K562 (cell line): ENCODE measurements around the gene SLC25A20. TPM values are rescaled to one million over a fixed set of nuclear protein-coding genes. Genes with fewer than 3 reads are reported as not detected.

Experiments
- ARID2 ChIP-seq: fragments of 450-650 bp; IDR thresholded peaks from 2 replicates; pipeline ENCODE4 v1.6.1; 2017; ENCODE audit warnings: antibody characterized with exemption, mild to moderate bottlenecking
- CBX5 ChIP-seq: IDR thresholded peaks from 2 replicates; pipeline ENCODE4 v1.6.1; 2014; ENCODE audit warnings: low read depth, borderline replicate concordance
- EP300 ChIP-seq: IDR thresholded peaks from 2 replicates; pipeline ENCODE4 v1.6.1; 2012; ENCODE audit warnings: low read length, improper control_type of control experiment
- EWSR1 ChIP-seq: fragments of 450-650 bp; IDR thresholded peaks from 2 replicates; pipeline ENCODE4 v1.6.1; 2018; ENCODE audit warnings: borderline replicate concordance, mild to moderate bottlenecking, low read depth, moderate library complexity; ENCODE audit not compliant: partially characterized antibody
- HDGF ChIP-seq: fragments of 450-650 bp; IDR thresholded peaks from 2 replicates; pipeline ENCODE4 v1.6.1; 2016
- HNRNPK ChIP-seq: fragments of 200-400 bp; formaldehyde crosslinking; IDR thresholded peaks from one replicate; pipeline ENCODE4 v1.6.1; 2018; ENCODE audit warnings: mild to moderate bottlenecking, low read depth, low read length; ENCODE audit not compliant: poor library complexity, severe bottlenecking
- HNRNPL ChIP-seq: fragments of 200-400 bp; formaldehyde crosslinking; IDR thresholded peaks from 2 replicates; pipeline ENCODE4 v1.6.1; 2017; ENCODE audit warnings: low read depth, mild to moderate bottlenecking, low read length
- MLX ChIP-seq, 2 experiments: fragments of 450-650 bp in 1 of 2; sonication (generic) in 1 of 2; formaldehyde crosslinking; conservative IDR thresholded peaks; 2 replicates each; pipeline versions ENCODE4 v1.4.0 to v1.8.1; 2020 to 2022; ENCODE audit warnings: mild to moderate bottlenecking in 1 of 2, missing genetic modification reagents in 1 of 2
- NR2F6 ChIP-seq: fragments of 450-650 bp; formaldehyde crosslinking; IDR thresholded peaks from 2 replicates; pipeline ENCODE4 v1.4.0; 2020; ENCODE audit warnings: mild to moderate bottlenecking
- POLR3A ChIP-seq: IDR thresholded peaks from 2 replicates; pipeline ENCODE4 v1.6.1; 2011; ENCODE audit warnings: borderline replicate concordance, mild to moderate bottlenecking, moderate library complexity; ENCODE audit not compliant: insufficient read length, insufficient read depth; ENCODE audit errors: extremely low read depth
- RFX1 ChIP-seq: fragments of 450-650 bp; IDR thresholded peaks from 2 replicates; pipeline ENCODE4 v1.6.1; 2016; ENCODE audit warnings: mild to moderate bottlenecking, moderate library complexity
- YY1 ChIP-seq, 3 experiments: IDR thresholded peaks; 2 replicates each; pipeline ENCODE4 v1.6.1; 2011; ENCODE audit warnings: low read length in 2 of 3, mild to moderate bottlenecking in 2 of 3, moderate library complexity in 2 of 3, borderline replicate concordance in 1 of 3, control low read depth in 1 of 3, low read depth in 1 of 3; ENCODE audit not compliant: insufficient read depth in 3 of 3, insufficient replicate concordance in 2 of 3, control insufficient read depth in 1 of 3, insufficient read length in 1 of 3; ENCODE audit errors: extremely low read depth in 1 of 3
- ZNF347 ChIP-seq: fragments of 450-650 bp; formaldehyde crosslinking; IDR thresholded peaks from 2 replicates; pipeline ENCODE4 v1.4.0; 2020; ENCODE audit warnings: low read depth, mild to moderate bottlenecking, moderate library complexity
- ZNF445 ChIP-seq: fragments of 250-450 bp; sonication (Bioruptor Pico); IDR thresholded peaks from 2 replicates; pipeline ENCODE4 v1.4.0; 2020; ENCODE audit warnings: low read depth, mild to moderate bottlenecking, moderate library complexity
- ZNF551 ChIP-seq: fragments of 250-450 bp; sonication (Bioruptor Pico); IDR thresholded peaks from 2 replicates; pipeline ENCODE4 v1.5.0; 2021; ENCODE audit warnings: mild to moderate bottlenecking, moderate library complexity
- ZNF644 ChIP-seq: fragments of 200-800 bp; sonication (Bioruptor generic); IDR thresholded peaks from 2 replicates; pipeline ENCODE4 v1.6.1; 2016; ENCODE audit warnings: low read depth, missing genetic modification characterization, missing compliant biosample characterization
- ZNF766 ChIP-seq: fragments of 200-800 bp; sonication (Bioruptor generic); conservative IDR thresholded peaks from 2 replicates; pipeline ENCODE4 v1.6.1; 2016; ENCODE audit warnings: missing genetic modification characterization, missing compliant biosample characterization
- polyA plus RNA-seq, 8 experiments: library from polyadenylated mRNA; depleted of rRNA in 4 of 8; stranded (reverse) in 5 of 8; unstranded in 3 of 8; fragments of >200 nt; fragmentation: Nextera tagmentation in 2 of 8; fragmentation: Illumina TruSeq in 1 of 8; extraction: Ambion mirVana in 2 of 8; extraction: Trizol in 1 of 8; gene quantifications; 2 replicates each; pipeline versions ENCODE4 v1.2.1 to v1.2.3, GENCODE V29; 2011 to 2014; ENCODE audit warnings: inconsistent platforms in 1 of 8, missing spikeins in 1 of 8
- total RNA-seq, 7 experiments: library from RNA; depleted of rRNA in 6 of 7; stranded (reverse); fragments of >200 nt in 6 of 7; fragmentation: Illumina TruSeq in 2 of 7; extraction: Trizol in 2 of 7; gene quantifications; 2 replicates each; pipeline versions ENCODE4 v1.2.1 to v1.2.3, GENCODE V29; 2011 to 2021; ENCODE audit warnings: low replicate concordance in 1 of 7
- TF ChIP-seq, protein P1 (sequence below): fragments of 450-650 bp; IDR thresholded peaks from 2 replicates; pipeline ENCODE4 v1.7.1; 2018; ENCODE audit warnings: mild to moderate bottlenecking, low read depth; ENCODE audit not compliant: partially characterized antibody
- TF ChIP-seq, protein P2 (sequence below): sonication (generic); formaldehyde crosslinking; IDR thresholded peaks from 2 replicates; pipeline ENCODE4 v1.8.0; 2022; ENCODE audit warnings: mild to moderate bottlenecking, missing genetic modification reagents
- TF ChIP-seq, protein P3 (sequence below): fragments of 250-450 bp; sonication (Bioruptor Pico); IDR thresholded peaks from 2 replicates; pipeline ENCODE4 v1.8.0; 2022; ENCODE audit warnings: moderate library complexity, mild to moderate bottlenecking, inconsistent platforms

SLC25A20 gene
- total and polyA plus RNA-seq, 9 of the 15 experiments (the other 6 are each of a cell fraction or from before 2014, with no cell fraction given) = 14.3 to 48.1 (median 21.6) TPM

DNA sequence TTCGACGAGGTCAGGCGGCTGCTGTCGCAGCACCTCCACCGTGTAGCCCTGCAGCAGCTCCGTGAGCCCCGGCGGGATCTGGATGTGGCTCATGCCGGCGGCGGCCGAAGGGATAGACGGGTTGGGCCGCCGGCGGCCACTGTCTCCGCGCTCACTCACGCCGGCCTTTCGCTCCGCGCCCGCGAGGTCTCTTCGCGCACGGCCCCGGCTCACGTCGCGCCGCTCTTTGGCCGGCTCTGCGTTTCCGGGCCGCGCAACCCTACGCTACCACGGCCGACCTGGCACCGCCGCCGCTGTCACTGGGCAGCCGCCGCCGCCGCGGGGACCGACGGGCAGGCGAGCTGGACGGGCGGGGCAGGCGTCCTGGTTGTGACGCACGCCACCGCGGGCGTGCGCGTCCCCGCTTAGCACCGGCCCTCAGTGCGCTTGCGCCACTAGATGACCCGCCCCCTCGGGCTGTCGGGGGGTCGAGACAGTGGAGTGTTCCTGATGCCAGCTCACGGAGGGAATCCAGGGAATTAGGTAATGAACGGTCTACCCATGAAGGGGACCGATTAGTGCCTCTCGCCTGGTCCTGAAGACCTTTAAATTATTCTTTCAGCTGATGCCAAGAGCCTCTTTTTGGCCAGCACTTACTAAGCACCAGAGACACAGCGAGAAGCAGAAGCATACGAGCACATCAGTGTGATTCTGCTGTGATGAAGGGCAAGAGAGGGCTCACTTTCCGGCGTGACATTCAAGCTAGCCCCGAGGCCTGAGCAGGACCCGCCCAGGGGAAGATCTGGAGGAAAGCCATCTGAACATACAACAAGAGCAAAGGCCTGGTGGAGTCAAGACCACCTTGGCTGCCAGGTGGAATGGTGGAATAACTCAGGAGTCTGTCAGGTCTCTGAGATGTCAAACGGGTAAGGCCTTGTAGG, 50.9 kb downstream of the SLC25A20 start, which contains the start of gene PRKAR2A (continued):
- TF ChIP-seq ZNF445 (CRISPR knock-in tag) (no peak), EP300 (no peak), MLX (CRISPR knock-in tag; conservative IDR thresholded peaks at IDR 0.05) (no peak), CBX5 (no peak), HNRNPL (peak; percentile 92), NR2F6 (CRISPR knock-in tag) (no peak), RFX1 (no peak), POLR3A (no peak), EWSR1 (no peak), YY1 (IDR thresholded peaks at IDR 0.05; ENCODE audit: borderline replicate concordance in 1 of 3, control insufficient read depth in 1 of 3, extremely low read depth in 1 of 3, insufficient read depth in 3 of 3, insufficient read length in 1 of 3, insufficient replicate concordance in 2 of 3, low read depth in 1 of 3, low read length in 2 of 3) (peak in 2 of 3 experiments; percentile 19 to 34), HDGF (no peak), HNRNPK (no peak), ZNF551 (CRISPR knock-in tag) (no peak), ZNF766 (0 out of 2 replicates have a peak, but pooled peaks have one; percentile 26), ARID2 (no peak), ZNF347 (no peak), ZNF644 (tag) (no peak)
- TF ChIP-seq, protein P1, sequence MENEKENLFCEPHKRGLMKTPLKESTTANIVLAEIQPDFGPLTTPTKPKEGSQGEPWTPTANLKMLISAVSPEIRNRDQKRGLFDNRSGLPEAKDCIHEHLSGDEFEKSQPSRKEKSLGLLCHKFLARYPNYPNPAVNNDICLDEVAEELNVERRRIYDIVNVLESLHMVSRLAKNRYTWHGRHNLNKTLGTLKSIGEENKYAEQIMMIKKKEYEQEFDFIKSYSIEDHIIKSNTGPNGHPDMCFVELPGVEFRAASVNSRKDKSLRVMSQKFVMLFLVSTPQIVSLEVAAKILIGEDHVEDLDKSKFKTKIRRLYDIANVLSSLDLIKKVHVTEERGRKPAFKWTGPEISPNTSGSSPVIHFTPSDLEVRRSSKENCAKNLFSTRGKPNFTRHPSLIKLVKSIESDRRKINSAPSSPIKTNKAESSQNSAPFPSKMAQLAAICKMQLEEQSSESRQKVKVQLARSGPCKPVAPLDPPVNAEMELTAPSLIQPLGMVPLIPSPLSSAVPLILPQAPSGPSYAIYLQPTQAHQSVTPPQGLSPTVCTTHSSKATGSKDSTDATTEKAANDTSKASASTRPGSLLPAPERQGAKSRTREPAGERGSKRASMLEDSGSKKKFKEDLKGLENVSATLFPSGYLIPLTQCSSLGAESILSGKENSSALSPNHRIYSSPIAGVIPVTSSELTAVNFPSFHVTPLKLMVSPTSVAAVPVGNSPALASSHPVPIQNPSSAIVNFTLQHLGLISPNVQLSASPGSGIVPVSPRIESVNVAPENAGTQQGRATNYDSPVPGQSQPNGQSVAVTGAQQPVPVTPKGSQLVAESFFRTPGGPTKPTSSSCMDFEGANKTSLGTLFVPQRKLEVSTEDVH = no peak
- TF ChIP-seq, protein P2, sequence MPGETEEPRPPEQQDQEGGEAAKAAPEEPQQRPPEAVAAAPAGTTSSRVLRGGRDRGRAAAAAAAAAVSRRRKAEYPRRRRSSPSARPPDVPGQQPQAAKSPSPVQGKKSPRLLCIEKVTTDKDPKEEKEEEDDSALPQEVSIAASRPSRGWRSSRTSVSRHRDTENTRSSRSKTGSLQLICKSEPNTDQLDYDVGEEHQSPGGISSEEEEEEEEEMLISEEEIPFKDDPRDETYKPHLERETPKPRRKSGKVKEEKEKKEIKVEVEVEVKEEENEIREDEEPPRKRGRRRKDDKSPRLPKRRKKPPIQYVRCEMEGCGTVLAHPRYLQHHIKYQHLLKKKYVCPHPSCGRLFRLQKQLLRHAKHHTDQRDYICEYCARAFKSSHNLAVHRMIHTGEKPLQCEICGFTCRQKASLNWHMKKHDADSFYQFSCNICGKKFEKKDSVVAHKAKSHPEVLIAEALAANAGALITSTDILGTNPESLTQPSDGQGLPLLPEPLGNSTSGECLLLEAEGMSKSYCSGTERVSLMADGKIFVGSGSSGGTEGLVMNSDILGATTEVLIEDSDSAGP (CRISPR knock-in tag) = no peak
- TF ChIP-seq, protein P3, sequence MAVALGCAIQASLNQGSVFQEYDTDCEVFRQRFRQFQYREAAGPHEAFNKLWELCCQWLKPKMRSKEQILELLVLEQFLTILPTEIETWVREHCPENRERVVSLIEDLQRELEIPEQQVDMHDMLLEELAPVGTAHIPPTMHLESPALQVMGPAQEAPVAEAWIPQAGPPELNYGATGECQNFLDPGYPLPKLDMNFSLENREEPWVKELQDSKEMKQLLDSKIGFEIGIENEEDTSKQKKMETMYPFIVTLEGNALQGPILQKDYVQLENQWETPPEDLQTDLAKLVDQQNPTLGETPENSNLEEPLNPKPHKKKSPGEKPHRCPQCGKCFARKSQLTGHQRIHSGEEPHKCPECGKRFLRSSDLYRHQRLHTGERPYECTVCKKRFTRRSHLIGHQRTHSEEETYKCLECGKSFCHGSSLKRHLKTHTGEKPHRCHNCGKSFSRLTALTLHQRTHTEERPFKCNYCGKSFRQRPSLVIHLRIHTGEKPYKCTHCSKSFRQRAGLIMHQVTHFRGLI (CRISPR knock-in tag) = no peak
